ENCODE results near the gene PI4KB.

DNA sequence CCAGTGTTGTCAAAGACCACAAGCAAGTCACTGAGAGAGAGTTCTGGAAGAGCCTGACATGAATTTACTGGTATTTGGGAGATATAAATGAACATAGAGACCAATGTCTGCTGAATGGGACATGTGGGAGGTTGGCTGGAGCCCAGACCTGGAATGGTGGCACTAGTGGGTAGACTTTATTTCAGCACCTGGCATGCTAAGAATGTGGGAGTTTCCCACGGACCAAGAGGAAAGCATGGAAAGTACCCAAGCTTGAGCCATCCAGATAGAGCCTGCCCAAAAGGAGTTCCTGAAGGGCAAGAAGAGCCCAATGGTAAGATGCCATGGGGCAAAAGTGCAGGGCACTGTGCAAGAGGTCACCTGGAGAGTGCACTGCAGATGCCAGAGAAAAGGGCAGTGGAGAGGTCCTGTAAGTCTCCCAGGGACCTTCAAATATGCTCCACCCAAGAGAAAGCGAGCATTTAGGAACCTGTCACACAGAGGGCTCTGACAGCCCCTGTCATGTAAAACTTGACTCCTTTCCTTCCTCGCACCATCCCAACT lies 53.2 kb downstream of the PI4KB start:
- TF ChIP-seq JUNB (IDR thresholded peaks at IDR 0.05; ENCODE audit: unreplicated experiment) (no peak), POLR2AphosphoS5 (IDR thresholded peaks at IDR 0.05; ENCODE audit: low read depth) (no peak), EZH2 (IDR thresholded peaks at IDR 0.05; ENCODE audit: low read depth, unreplicated experiment) (no peak), EZH2phosphoT487 (IDR thresholded peaks at IDR 0.05; ENCODE audit: unreplicated experiment) (no peak), NANOG (IDR thresholded peaks at IDR 0.05; ENCODE audit: borderline replicate concordance) (no peak), CREB1 (CRISPR knock-in tag; IDR thresholded peaks at IDR 0.05; ENCODE audit: low read depth) (no peak), ZNF331 (CRISPR knock-in tag; IDR thresholded peaks at IDR 0.05; ENCODE audit: low read depth) (no peak), STAT1 (IDR thresholded peaks at IDR 0.05; ENCODE audit: unreplicated experiment) (no peak), ZNF114 (CRISPR knock-in tag; IDR thresholded peaks at IDR 0.05) (no peak)
- TF ChIP-seq, protein P1, sequence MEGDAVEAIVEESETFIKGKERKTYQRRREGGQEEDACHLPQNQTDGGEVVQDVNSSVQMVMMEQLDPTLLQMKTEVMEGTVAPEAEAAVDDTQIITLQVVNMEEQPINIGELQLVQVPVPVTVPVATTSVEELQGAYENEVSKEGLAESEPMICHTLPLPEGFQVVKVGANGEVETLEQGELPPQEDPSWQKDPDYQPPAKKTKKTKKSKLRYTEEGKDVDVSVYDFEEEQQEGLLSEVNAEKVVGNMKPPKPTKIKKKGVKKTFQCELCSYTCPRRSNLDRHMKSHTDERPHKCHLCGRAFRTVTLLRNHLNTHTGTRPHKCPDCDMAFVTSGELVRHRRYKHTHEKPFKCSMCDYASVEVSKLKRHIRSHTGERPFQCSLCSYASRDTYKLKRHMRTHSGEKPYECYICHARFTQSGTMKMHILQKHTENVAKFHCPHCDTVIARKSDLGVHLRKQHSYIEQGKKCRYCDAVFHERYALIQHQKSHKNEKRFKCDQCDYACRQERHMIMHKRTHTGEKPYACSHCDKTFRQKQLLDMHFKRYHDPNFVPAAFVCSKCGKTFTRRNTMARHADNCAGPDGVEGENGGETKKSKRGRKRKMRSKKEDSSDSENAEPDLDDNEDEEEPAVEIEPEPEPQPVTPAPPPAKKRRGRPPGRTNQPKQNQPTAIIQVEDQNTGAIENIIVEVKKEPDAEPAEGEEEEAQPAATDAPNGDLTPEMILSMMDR (conservative IDR thresholded peaks at IDR 0.05; ENCODE audit: low read depth in 2 of 2): no peak
- TF ChIP-seq, protein P2, sequence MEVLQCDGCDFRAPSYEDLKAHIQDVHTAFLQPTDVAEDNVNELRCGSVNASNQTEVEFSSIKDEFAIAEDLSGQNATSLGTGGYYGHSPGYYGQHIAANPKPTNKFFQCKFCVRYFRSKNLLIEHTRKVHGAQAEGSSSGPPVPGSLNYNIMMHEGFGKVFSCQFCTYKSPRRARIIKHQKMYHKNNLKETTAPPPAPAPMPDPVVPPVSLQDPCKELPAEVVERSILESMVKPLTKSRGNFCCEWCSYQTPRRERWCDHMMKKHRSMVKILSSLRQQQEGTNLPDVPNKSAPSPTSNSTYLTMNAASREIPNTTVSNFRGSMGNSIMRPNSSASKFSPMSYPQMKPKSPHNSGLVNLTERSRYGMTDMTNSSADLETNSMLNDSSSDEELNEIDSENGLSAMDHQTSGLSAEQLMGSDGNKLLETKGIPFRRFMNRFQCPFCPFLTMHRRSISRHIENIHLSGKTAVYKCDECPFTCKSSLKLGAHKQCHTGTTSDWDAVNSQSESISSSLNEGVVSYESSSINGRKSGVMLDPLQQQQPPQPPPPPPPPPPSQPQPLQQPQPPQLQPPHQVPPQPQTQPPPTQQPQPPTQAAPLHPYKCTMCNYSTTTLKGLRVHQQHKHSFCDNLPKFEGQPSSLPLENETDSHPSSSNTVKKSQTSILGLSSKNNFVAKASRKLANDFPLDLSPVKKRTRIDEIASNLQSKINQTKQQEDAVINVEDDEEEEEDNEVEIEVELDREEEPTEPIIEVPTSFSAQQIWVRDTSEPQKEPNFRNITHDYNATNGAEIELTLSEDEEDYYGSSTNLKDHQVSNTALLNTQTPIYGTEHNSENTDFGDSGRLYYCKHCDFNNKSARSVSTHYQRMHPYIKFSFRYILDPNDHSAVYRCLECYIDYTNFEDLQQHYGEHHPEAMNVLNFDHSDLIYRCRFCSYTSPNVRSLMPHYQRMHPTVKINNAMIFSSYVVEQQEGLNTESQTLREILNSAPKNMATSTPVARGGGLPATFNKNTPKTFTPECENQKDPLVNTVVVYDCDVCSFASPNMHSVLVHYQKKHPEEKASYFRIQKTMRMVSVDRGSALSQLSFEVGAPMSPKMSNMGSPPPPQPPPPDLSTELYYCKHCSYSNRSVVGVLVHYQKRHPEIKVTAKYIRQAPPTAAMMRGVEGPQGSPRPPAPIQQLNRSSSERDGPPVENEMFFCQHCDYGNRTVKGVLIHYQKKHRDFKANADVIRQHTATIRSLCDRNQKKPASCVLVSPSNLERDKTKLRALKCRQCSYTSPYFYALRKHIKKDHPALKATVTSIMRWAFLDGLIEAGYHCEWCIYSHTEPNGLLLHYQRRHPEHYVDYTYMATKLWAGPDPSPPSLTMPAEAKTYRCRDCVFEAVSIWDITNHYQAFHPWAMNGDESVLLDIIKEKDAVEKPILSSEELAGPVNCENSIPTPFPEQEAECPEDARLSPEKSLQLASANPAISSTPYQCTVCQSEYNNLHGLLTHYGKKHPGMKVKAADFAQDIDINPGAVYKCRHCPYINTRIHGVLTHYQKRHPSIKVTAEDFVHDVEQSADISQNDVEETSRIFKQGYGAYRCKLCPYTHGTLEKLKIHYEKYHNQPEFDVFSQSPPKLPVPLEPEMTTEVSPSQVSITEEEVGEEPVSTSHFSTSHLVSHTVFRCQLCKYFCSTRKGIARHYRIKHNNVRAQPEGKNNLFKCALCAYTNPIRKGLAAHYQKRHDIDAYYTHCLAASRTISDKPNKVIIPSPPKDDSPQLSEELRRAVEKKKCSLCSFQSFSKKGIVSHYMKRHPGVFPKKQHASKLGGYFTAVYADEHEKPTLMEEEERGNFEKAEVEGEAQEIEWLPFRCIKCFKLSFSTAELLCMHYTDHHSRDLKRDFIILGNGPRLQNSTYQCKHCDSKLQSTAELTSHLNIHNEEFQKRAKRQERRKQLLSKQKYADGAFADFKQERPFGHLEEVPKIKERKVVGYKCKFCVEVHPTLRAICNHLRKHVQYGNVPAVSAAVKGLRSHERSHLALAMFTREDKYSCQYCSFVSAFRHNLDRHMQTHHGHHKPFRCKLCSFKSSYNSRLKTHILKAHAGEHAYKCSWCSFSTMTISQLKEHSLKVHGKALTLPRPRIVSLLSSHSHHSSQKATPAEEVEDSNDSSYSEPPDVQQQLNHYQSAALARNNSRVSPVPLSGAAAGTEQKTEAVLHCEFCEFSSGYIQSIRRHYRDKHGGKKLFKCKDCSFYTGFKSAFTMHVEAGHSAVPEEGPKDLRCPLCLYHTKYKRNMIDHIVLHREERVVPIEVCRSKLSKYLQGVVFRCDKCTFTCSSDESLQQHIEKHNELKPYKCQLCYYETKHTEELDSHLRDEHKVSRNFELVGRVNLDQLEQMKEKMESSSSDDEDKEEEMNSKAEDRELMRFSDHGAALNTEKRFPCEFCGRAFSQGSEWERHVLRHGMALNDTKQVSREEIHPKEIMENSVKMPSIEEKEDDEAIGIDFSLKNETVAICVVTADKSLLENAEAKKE (CRISPR knock-in tag; IDR thresholded peaks at IDR 0.05): no peak
- TF ChIP-seq, protein P3, sequence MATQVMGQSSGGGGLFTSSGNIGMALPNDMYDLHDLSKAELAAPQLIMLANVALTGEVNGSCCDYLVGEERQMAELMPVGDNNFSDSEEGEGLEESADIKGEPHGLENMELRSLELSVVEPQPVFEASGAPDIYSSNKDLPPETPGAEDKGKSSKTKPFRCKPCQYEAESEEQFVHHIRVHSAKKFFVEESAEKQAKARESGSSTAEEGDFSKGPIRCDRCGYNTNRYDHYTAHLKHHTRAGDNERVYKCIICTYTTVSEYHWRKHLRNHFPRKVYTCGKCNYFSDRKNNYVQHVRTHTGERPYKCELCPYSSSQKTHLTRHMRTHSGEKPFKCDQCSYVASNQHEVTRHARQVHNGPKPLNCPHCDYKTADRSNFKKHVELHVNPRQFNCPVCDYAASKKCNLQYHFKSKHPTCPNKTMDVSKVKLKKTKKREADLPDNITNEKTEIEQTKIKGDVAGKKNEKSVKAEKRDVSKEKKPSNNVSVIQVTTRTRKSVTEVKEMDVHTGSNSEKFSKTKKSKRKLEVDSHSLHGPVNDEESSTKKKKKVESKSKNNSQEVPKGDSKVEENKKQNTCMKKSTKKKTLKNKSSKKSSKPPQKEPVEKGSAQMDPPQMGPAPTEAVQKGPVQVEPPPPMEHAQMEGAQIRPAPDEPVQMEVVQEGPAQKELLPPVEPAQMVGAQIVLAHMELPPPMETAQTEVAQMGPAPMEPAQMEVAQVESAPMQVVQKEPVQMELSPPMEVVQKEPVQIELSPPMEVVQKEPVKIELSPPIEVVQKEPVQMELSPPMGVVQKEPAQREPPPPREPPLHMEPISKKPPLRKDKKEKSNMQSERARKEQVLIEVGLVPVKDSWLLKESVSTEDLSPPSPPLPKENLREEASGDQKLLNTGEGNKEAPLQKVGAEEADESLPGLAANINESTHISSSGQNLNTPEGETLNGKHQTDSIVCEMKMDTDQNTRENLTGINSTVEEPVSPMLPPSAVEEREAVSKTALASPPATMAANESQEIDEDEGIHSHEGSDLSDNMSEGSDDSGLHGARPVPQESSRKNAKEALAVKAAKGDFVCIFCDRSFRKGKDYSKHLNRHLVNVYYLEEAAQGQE (IDR thresholded peaks at IDR 0.05; ENCODE audit: unreplicated experiment): no peak
- TF ChIP-seq, protein P4, sequence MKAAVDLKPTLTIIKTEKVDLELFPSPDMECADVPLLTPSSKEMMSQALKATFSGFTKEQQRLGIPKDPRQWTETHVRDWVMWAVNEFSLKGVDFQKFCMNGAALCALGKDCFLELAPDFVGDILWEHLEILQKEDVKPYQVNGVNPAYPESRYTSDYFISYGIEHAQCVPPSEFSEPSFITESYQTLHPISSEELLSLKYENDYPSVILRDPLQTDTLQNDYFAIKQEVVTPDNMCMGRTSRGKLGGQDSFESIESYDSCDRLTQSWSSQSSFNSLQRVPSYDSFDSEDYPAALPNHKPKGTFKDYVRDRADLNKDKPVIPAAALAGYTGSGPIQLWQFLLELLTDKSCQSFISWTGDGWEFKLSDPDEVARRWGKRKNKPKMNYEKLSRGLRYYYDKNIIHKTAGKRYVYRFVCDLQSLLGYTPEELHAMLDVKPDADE (IDR thresholded peaks at IDR 0.05): no peak
